Smooth muscle cell (in vitro differentiated cells): Measurements from ENCODE around the gene CLIC5. TPM values are rescaled to one million over a fixed set of nuclear protein-coding genes. Genes with fewer than 3 reads are reported as not detected.

Source experiments
- DNase-seq: peaks from one replicate; lab custom pipeline; 2025; ENCODE audit not compliant: unreplicated experiment; lab: John Stamatoyannopoulos, UW
- H2AFZ ChIP-seq: fragments of 200-600 bp; sonication (generic); 2 replicates; pipeline ENCODE4 v1.6.0; 2016; ENCODE audit warnings: antibody characterized with exemption, low read depth, mild to moderate bottlenecking
- H3F3A ChIP-seq: fragments of 200-600 bp; sonication (generic); 2 replicates; pipeline ENCODE4 v1.6.0; 2017; ENCODE audit warnings: antibody characterized with exemption, low read depth
- H3K27ac ChIP-seq: fragments of 200-600 bp; sonication (generic); 2 replicates; pipeline ENCODE4 v1.5.1; 2016; ENCODE audit warnings: low read depth, mild to moderate bottlenecking
- H3K27me3 ChIP-seq: fragments of 200-600 bp; sonication (generic); 2 replicates; pipeline ENCODE4 v1.6.1; 2016; ENCODE audit warnings: low read depth, mild to moderate bottlenecking
- H3K36me3 ChIP-seq: fragments of 200-600 bp; sonication (generic); 2 replicates; pipeline ENCODE4 v1.5.1; 2016; ENCODE audit warnings: low read depth
- H3K4me1 ChIP-seq: fragments of 200-600 bp; sonication (generic); 2 replicates; pipeline ENCODE4 v1.5.1; 2016; ENCODE audit warnings: low read depth
- H3K4me2 ChIP-seq: fragments of 200-600 bp; sonication (generic); 2 replicates; pipeline ENCODE4 v1.6.0; 2016; ENCODE audit warnings: mild to moderate bottlenecking
- H3K4me3 ChIP-seq: fragments of 200-600 bp; sonication (generic); 2 replicates; pipeline ENCODE4 v1.5.1; 2016; ENCODE audit warnings: mild to moderate bottlenecking
- H3K79me2 ChIP-seq: fragments of 200-600 bp; sonication (generic); 2 replicates; pipeline ENCODE4 v1.6.0; 2016; ENCODE audit warnings: low read depth, mild to moderate bottlenecking
- H3K9ac ChIP-seq: fragments of 200-600 bp; sonication (generic); 2 replicates; pipeline ENCODE4 v1.6.0; 2016; ENCODE audit warnings: low read depth
- H3K9me3 ChIP-seq: fragments of 200-600 bp; sonication (generic); replicated peaks from 2 replicates; pipeline ENCODE4 v1.5.1; 2016; ENCODE audit warnings: low read depth
- H4K20me1 ChIP-seq: fragments of 200-600 bp; sonication (generic); 2 replicates; pipeline ENCODE4 v1.6.0; 2016; ENCODE audit warnings: low read depth
- CTCF ChIP-seq: fragments of 200-600 bp; sonication (generic); IDR thresholded peaks from 2 replicates; pipeline ENCODE4 v1.5.1; 2017; ENCODE audit warnings: borderline replicate concordance, mild to moderate bottlenecking, antibody characterized with exemption; ENCODE audit not compliant: insufficient read depth, poor library complexity, severe bottlenecking
- WGBS: methylation state at CpG from one replicate; pipeline ENCODE4 v1.1.7; 2016; ENCODE audit warnings: low lambda C conversion rate; 5-methylcytosine and 5-hydroxymethylcytosine counted together
- polyA plus RNA-seq: library from polyadenylated mRNA; unstranded; fragments of >200 nt; fragmentation: Nextera tagmentation; extraction: Ambion mirVana; gene quantifications from 2 replicates; pipeline ENCODE4 v1.2.1, GENCODE V29; 2016
- total RNA-seq: library from RNA; depleted of rRNA; stranded (reverse); fragments of >200 nt; gene quantifications from 2 replicates; pipeline ENCODE4 v1.2.3, GENCODE V29; 2014

CLIC5 gene
- total and polyA plus RNA-seq, 2 experiments from 2014 or later, result 0.97 to 4.4 TPM

GRCh38 chr6:45949256-45949655 is 66.4 kb downstream of the CLIC5 start:
- H4K20me1 ChIP-seq, result no peaks in the 10 kb centered on the region
- no peaks in the 10 kb centered on the region for H3K27me3 ChIP-seq
- no peak overlapping the region for H3K4me3 ChIP-seq
- 93% methylated on average over 7 of the region's 7 CpGs for WGBS
- no peak overlapping the region for H3K27ac ChIP-seq
- TF ChIP-seq CTCF, result no peak
- H3K9me3 ChIP-seq, result no peaks in the 10 kb centered on the region
- no peak for DNase-seq
- peaks cover 3% of the 10 kb centered on the region for H3F3A ChIP-seq
- H3K9ac ChIP-seq, result no peak overlapping the region
- no peaks in the 10 kb centered on the region for H3K36me3 ChIP-seq
- H2AFZ ChIP-seq, result no peak overlapping the region
- H3K4me1 ChIP-seq, result peaks cover 5% of the 10 kb centered on the region
- H3K79me2 ChIP-seq, result no peaks in the 10 kb centered on the region
- H3K4me2 ChIP-seq, result no peak overlapping the region

- Histone ChIP-seq H3K27ac (no peak overlapping the region), H2AFZ (no peak overlapping the region), H3K4me2 (no peak overlapping the region), H3K4me1 (peaks cover 5% of the 10 kb centered on the region), H3K79me2 (no peaks in the 10 kb centered on the region), H3K9ac (no peak overlapping the region), H3K4me3 (no peak overlapping the region), H3F3A (peaks cover 3% of the 10 kb centered on the region), H3K9me3 (no peaks in the 10 kb centered on the region), H3K36me3 (no peaks in the 10 kb centered on the region), H3K27me3 (no peaks in the 10 kb centered on the region), H4K20me1 (no peaks in the 10 kb centered on the region)
- no peak for TF ChIP-seq CTCF
- no peak for DNase-seq
Measured at GRCh38 chr6:45947807-45948206, 67.9 kb downstream of the CLIC5 start.

GRCh38 chr6:45946887-45947286 is 68.8 kb downstream of the CLIC5 start:
- H3K9me3 ChIP-seq, result no peaks in the 10 kb centered on the region
- H3K4me1 ChIP-seq, result peaks cover 3% of the 10 kb centered on the region
- no peak overlapping the region for H3K4me2 ChIP-seq
- 82% methylated on average over 6 of the region's 6 CpGs for WGBS
- no peak overlapping the region for H2AFZ ChIP-seq
- no peaks in the 10 kb centered on the region for H4K20me1 ChIP-seq
- no peak overlapping the region for H3K4me3 ChIP-seq
- H3K36me3 ChIP-seq, result no peaks in the 10 kb centered on the region
- TF ChIP-seq CTCF, result no peak
- H3F3A ChIP-seq, result peaks cover 3% of the 10 kb centered on the region
- no peak overlapping the region for H3K27ac ChIP-seq
- H3K27me3 ChIP-seq, result no peaks in the 10 kb centered on the region
- H3K79me2 ChIP-seq, result no peaks in the 10 kb centered on the region
- no peak for DNase-seq
- H3K9ac ChIP-seq, result no peak overlapping the region

- Histone ChIP-seq H3K79me2 (no peaks in the 10 kb centered on the region), H3K4me2 (peak overlapping the region; percentile 34), H3K4me1 (no peaks in the 10 kb centered on the region), H3K27me3 (no peaks in the 10 kb centered on the region), H4K20me1 (no peaks in the 10 kb centered on the region), H3K4me3 (no peak overlapping the region), H3K9ac (no peak overlapping the region), H3K36me3 (no peaks in the 10 kb centered on the region), H3K27ac (no peak overlapping the region), H3F3A (peaks cover 3% of the 10 kb centered on the region), H3K9me3 (no peaks in the 10 kb centered on the region), H2AFZ (no peak overlapping the region)
- DNase-seq, result peak; percentile 9
- WGBS, result 44% methylated on average over 3 of the region's 3 CpGs
- peak; percentile 44 for TF ChIP-seq CTCF
Measured at GRCh38 chr6:45946352-45946751, 69.3 kb downstream of the CLIC5 start.
